Stimulated activated CD8-positive, alpha-beta memory T cell treated with anti-CD3 and anti-CD28 coated beads, Interleukin-7, amount 100 ng/mL, for 48 hours (primary cell): ENCODE measurements around the gene CNTN4.

Experiments used
- DNase-seq, 2 donors: peaks; one replicate each; pipeline ENCODE4 v3.0.0-alpha.2; 2020; ENCODE audit warnings: low read depth in 1 of 2; ENCODE audit errors: extremely low read depth in 1 of 2

CNTN4 gene

DNA sequence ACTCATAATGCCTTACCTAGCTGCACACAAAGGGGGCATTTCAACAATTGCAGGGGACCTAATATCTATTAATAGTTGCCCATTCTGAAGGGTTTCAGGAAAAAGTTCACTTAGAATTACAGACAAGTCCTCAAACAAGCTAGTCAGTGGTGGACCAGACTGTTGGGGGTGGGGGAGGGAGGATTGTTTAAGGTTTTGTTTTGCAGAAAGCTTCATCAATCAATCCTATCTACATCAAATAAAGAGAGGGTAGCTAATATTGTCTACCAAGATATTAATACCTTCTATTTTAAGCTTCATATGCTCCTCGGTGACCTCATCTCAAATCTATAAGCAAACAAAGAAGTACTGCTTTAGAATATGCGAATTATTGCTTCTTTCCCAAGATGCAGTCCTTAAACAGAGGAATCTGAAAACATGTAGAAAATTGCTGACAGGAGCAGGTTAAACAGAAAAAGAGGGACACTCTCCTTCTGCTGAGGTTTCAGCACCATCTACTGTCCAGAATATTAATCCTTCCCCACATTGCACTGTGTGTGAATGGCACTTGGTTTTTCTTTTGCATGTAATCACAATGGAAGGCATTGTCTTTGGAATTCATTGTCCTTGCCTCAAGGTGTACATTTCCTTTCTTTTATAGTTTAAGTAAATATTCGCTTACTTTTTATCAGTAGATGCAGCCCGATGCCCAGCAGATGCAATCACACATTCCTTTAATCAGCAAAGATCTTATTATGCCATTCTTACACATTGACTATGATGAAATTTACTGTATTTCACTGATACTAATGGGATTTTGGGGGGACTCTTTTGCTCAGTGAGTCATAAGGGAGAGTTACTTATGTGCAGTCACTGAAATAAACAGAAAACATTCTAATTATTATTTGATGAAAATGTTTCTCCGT is 916.8 kb downstream of the CNTN4 start:
- no peak for DNase-seq

DNA sequence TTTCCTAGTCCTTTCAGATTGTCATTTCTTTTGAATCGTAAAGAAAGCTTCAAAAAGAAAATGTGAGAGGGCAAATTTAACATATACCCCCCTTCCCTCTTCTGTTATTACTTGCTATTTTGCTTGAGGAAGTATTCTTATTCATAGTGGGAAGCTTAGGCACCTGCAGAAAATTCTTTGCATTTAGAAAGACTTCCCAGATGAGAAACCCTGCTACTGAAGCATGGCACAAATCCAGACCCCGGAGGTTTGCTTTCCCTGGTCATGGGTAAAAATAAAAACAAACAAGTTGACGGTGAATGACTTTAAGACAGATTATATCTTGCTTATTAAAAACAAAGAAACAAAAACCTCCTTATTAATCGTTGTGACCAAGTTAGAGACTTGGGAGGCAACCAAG is 917.6 kb downstream of the CNTN4 start:
- DNase-seq, result no peak

DNA sequence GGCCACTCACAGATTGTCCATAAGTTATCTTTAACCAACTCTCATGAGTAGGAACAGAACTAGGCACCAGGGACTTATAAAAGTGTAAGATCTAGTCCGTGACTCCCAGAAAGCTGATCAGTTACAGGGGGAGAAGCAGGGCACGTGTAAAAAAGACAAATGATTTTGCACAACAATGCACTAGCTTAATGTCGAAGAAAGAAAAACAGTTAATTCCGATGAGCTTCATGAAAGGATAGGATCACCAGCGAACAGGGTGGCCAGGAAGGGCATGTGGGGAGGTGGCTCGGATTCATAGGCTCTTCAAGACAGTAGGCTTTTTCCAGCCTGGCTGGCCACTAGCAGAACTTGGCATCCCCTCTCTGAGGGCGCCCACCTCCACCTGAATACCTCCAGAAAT is 921.5 kb downstream of the CNTN4 start:
- DNase-seq, result no peak

DNA sequence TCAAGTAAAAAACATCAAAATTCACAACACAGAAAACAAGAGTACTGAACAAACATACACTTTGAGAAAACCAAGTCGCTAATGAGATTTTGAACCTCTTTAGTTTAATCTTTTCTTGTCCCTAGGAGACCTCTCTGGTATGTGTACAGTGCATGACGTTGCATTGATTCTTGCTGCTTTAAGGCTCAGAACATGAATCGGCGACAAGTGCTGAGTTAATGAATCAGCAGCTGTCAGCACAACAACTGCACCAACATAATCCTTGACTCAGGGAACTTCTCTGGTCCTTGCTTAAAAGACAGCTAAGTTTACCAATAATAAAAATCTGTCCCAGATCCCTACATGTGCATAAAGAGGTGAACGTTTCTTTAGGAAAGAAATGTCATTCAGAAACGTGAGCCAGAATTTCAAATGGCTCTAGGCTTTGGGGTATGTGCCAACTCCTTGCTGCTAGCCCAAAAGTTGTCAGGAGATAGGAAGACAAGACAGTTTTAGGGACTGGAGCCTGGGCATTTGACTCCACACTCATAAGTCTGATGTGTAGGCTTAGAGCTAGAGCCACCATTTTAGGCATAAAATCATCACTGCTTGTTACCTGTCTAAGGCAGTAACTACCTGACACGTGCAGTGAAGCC is 924.6 kb downstream of the CNTN4 start:
- no peak for DNase-seq

DNA sequence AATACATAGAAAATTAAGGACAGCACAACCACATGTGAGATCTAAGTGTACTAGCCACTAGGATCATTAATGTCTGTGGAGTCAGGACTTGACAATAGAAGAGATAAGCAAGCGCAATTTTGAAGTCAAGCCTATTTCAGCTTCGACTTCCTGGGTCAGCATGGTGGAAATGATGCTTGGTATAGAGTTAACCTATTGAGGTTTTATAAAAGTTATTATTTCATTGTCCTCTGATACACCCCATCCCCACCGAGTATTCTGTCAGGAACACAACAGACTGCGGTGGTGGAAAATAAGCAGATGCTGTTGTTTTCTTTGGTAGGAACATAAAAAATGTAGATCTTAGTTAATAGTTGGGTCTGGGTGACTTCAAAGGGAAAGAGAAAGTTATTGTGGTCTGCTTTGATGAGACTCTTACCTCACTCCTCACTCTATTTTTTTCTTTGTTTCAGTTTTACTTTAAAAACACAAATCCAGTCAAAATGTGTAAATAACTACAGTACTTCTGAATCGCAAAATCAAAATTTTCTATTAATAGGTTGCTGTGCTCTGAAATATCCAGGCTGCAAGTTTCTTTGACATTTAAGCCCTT is 929.4 kb downstream of the CNTN4 start:
- no peak for DNase-seq

DNA sequence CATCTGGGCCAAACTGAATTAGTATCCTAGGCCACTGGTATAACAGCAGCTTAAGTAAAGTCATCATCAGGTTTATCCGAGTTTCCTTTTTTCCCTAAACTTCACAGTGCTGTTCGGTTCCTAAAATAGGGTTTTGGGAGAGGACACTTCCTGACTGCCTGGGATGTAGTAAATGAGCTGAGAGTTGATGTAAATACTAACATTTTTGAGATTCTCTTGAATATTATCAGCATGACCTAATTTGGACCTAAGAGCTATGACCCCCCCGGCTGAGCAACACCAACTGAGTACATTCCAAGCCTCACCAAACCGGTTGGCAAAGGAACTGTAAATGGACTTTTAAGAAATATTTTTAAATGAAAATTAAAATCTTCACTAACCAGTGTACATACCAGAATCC is 932.7 kb downstream of the CNTN4 start:
- no peak for DNase-seq

DNA sequence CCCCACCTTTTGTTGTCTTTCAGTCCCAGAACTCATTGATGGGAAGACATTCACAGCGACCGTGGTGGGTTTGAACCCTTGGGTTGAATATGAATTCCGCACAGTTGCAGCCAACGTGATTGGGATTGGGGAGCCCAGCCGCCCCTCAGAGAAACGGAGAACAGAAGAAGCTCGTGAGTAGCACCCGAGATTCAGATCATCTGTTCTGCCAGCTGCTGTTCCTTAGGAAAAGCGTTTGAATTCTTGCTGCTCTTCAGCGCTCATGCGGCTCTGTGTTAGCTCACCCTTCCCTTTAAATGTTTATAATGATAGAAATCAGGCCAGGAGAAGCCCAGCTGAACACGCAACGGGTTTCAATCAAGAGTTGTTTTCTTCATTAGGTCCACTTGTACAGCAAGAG is 938.5 kb downstream of the CNTN4 start:
- no peak for DNase-seq

DNA sequence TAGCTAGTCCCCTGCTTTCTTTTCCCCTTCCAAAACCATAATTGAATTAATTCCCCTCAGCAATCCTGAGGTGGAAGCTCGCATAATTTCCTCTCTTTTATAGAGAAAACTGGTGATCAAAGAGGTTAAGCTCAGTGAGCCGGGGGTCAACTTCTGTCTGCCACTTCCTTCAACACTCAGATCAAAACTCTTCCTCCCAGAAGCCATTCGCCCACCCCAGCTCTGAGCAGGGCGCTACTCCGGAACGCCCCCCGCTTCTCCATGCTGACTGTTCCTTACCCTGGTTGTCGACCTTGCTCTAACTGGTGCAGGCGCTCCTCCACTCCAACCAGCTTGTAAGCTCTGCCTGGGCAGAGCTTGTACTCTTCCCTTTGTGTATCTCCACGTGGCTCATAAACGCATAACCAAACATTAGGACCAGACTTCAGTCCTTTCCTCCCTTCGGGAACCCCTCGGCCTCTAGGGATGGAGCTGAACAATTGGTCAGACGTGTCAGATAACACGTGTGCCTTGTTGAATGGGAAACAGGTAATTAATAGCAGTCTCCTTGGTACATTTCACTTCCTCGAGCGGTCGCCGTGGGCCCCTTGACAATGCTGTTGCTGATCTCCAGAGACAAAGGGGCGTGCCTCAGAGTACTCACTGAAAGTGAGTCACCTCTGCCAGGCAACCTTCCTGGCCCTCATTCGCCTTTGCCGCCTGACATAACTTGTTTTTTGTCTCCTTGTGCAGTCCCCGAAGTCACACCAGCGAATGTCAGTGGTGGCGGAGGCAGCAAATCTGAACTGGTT is 939.7 kb downstream of the CNTN4 start:
- no peak for DNase-seq

DNA sequence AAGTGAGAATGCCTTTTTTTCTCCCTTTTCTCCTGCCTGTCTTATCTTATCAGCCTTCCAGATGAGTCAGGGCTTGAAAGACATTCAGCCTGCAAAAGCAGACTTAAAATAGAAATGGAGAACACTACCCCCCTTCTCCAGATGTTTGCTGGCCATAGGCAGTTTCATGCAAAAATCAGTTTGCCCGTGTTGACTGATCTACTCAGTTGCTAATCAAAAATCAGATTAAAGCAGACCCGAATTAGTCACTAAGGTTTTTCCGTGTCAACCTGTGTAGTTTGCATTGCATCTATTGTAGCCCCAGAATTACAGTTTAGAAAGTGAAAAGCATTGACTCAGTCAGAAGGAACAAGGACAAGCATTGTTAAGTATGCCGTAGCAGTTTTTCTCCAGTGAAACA is 955.3 kb downstream of the CNTN4 start:
- no peak for DNase-seq

DNA sequence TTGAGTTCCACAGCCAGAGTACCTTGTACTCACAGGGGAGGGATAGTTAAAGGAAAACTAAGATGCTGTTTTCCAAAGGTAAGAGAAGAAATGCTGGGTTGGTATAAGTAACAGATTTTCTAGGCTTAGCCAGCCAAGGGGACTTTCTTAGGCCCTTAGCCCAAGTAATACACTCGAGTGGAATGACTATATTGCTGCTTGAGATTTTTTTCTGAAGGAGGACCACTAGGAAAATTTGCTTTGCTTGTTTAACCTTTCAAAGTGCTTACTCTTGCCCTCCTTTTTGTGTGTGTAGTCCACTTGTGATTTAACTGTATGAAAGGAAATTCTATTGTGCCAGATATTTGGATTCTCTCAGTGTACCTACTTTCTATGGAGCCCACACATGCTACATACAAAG is 961.0 kb downstream of the CNTN4 start:
- DNase-seq, result no peak

DNA sequence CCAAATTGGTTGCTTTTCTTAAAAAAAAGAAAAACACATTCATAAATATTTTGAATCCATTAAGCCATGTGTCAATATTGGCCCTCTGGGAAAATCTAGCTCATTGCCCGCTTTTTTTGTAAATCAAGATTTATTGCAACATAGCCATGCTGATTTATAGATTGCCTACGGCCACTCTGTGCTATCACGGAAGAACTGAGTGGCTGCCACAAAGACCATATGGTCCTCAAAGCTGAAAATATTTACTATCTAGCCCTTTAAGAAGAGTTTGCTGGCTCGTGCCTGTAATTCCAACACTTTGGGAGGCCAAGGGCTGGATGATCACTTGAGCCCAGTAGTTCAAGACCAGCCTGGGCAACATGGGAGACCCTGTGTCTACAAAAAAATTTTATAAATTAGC is 965.6 kb downstream of the CNTN4 start:
- DNase-seq, result no peak

DNA sequence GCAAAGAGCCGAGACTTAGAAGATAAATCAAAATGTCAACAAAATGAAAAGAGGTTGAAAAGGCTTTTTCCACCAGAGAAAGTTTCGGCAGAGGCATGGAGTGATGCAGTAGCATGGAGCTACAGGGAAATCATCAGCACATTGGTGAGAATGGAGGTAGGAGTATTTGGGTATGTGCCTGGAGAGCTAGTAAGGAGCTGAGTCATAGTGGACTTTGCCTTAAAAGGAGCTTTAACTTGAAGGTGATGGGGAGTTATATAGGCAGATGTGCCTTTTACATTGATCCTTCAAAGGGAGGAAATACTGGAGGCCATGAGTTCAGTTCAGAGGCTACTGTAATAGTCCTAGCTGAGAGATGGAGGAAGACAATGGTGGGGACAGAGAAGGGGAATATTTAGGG is 967.2 kb downstream of the CNTN4 start:
- no peak for DNase-seq

DNA sequence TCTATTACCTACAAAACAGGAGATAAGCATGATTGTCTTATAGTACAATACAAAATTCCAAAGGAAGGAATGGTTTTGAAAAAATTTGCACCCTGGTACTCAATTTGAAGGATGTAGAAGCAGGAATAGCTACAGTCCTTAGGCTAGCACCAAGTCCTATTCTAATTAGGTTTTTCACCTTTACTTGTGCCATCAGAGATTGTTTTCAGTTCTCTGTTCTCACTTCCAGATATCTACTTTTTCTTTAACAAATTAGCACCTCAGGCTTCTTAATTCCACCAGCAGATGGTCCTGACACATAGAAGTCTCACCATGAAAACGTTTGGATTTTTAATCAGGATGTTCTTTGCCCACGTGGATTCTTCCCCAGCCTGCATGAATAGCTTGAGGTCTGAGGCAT is 967.7 kb downstream of the CNTN4 start:
- DNase-seq, result no peak

DNA sequence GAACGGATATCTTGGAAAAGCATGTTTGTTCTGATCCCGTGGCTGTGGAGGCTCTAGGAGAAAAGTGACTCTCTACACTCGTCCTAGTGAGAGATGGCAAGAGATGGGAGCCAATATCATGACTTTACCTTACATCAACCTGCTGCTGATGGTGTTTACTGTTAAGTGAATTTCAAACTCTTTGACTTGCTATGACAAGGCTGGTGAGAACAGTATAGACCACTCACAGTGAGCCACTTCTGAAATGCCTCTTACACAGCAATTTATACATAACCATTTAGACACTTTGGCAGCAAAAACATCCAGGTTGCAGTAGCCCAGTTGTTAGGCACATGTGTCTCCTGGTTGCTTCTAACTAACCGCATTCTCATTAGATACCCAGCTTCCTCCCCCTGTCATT is 968.2 kb downstream of the CNTN4 start:
- DNase-seq, result no peak

DNA sequence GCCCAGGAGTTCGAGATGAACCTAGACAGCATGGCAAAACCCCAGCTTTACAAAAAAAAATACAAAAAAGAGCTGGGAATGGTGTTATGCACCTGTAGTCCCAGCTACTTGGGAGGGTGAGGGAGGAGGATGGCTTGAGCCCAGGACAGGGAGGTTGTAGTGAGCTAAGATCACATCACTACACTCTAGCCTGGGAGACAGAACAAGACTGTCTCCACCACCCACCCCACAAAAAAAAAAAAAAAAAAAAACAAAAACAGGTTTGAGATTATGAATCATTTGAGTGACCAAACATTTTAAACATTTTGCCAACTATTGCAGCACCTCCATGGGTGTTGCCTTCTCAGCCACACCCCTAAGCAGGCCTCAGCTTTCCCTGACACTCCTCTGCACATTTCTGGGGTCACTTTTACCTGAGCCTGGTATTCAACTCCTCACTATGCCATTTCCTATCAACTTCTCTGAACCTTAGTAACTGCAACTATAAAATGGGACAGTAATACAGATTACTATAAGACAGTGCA is 969.8 kb downstream of the CNTN4 start:
- no peak for DNase-seq

DNA sequence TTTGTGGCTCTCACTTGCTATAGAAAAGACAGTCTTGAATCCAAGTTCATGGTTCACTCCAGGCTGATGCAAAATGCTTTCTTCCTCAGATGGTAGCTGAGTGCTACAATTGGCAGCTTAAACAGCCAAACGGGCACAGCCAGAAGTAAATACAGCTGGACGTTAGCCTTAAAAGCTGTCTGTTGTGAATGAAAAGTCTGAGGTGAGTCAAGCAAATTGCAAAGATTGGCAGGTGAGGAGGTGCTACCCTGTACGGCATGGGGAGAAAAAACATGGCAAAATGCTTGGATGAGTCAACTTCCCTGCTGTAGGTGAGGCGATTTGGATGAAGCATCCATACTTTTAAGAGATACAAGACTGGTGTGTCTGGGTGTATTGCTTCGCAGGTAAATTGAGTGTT is 971.1 kb downstream of the CNTN4 start:
- no peak for DNase-seq

DNA sequence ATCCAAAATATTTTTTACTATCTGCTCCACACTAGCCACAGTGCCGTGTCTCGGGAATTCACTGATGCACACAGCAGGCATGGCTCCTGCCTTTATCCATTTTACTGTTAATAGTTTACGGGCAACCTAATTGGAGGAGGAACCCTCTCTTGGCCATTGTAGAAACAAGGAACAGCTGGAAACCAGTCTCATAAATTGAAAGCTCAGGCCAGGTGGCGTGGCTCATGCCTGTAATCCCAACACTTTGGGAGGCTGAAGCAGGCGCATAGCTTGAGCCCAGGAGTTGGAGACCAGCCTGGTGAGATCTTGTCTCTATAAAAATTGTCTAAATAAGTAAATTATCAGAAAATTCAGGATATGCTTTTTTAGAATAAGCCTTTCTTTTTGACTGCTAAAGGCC is 972.5 kb downstream of the CNTN4 start:
- DNase-seq, result no peak

DNA sequence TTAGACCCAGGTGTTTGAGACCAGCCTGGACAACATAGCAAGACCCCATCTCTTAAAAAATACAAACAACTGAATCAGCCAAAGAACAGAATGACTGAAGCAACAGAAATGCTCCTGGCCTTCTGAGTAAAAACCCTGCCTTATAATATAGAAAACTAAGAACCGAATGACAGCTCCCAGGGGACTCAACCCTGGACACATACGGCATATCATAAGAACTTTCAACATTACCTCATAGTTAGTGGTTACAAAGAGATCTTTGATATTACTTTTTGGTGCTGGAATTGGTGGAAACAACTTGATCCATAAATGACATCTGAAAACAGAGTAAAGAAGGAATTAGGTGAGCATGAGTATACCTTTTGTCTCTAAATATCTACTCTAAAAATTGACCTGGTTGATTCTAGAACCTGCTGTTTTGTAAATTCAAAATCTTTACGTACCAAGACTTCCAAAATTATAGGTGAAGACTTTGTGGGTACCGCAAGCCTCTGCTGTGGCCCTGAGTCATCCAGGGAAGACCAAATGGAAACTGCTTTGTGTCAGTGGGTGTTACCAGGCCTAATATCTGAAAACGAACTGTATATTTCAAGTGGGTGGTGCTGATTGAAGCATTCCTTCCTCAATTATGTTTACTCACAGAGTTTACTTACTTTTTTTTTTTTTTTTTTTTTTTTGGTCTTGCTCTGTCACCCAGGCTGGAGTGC is 976.0 kb downstream of the CNTN4 start:
- DNase-seq, result no peak

DNA sequence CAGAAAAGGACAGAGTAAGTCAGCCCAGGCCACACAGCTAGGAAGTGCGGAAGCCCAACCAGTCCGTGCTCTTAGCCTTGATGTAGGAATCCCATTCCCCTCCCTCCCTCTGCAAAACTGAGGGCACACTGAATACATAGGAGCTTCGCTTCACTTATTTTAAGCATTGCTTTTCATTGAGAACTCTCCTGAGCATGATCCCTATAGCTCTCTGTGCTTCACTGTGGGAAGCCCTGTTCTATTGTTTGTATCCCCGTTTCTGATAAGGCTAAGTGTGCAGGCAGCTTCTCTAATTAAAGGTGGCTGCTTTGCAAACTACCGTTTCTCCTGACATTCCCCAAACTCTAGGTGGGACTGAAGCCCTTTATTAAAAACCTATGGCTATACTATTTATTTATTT is 981.6 kb downstream of the CNTN4 start:
- no peak for DNase-seq

DNA sequence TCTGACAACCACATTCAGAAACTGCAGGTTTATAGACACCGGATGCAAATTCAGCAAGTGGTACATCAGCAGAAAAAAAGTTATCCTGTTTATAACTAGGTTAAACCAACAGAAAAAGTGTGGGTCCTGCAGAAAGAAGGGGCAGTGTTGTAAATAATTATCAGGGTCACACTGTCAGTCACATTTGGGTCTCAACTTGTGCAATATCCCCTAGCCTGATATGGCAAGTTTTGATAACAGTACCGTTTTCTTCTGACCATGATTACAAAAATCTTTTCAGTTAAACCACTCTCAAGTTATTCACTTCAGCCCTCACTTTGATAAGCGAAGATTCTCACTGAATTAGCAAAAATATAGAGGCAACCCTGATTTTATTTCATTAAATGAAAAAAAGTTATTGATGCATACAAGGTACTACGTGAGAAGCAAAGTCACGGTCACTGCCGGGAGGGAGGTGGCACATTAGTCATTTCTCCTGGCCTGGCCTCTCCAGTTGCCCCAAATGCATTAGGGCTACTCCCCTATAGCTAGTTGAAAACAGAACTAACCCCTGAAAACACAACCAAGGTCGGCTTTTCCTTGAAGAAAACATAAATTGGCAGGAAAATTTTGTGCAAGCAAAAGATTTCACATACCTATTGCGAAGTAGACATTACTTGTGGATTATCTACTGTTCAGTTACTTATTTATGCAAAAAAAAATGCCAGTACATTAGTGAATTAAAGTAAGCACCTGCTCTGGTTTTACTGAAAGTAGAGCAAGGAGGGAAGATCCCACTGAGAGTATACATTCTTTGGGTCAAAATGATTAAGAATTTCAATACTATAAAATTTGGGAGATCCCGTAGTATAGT is 982.9 kb downstream of the CNTN4 start:
- DNase-seq, result no peak
